ENCODE data around the gene MAPK1. TPM values are rescaled to one million over a fixed set of nuclear protein-coding genes. Genes with fewer than 3 reads are reported as not detected.
"Not testable (repeated sequence)": the region's sequence is repeated elsewhere in the genome, so short reads cannot be mapped to it uniquely, and the experiment has no call there.

MAPK1 gene
- total and polyA plus RNA-seq, 2 donors = 22.2 to 71.1 TPM

DNA sequence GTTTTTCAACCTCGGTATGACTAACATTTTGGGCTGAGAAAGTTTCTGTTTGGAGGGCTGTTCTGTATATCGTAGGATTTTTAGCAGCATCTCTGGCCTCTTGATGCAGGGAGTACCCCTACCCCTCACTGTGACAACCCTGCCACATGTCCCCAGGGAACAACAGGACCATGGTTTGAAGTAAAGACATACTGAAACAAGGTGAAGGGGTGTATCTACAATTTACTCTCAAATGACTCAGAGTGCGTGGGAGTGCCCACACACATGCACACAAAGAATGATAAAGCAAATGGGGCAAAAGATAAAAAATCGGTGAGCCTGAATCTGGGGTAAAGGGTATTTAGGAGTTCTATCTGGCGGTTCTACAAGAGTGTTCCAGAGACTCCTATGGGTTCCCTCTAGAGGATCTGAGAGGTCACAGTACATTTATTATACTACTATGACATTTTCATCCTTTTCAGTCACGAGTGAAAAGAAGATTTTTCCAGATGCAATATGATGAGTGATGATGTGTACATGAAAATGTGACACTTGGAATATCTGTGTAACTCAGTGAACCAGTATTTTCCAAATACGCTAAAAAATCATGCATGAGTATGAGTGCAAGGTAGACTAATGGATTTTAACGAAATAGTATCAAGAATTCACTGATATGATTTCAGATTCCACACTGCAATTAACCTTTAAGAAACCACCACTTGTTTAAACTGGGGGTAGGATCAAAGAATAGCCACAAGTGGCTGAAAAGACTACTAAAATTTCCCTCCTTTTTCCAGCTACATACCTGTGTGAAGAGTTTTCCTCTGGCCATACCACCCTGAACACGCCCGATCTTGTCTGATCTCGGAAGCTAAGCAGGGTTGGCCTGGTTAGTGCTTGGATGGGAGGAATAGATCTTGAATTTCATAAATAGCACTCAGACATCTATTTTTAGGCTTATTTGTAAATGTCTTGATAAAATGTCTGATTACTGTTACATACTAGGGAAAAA is 75.5 kb downstream of the MAPK1 start:
- Histone ChIP-seq H3K9me3 (ENCODE audit: control insufficient read depth in 2 of 2, insufficient read depth in 1 of 2, low read length in 1 of 2) (no peaks in the 10 kb centered on the region), H3K36me3 (ENCODE audit: control insufficient read depth in 2 of 2, insufficient read depth in 2 of 2, low read length in 1 of 2) (peaks cover 37 to 43% of the 10 kb centered on the region in 2 donors), H3K27ac (ENCODE audit: low read depth in 1 of 2, low read length in 1 of 2) (peak overlapping the region in 1 of 2 donors; percentile 63), H3K4me1 (ENCODE audit: control insufficient read depth in 2 of 2, insufficient read depth in 2 of 2, low read length in 2 of 2) (no peaks in the 10 kb centered on the region), H3K27me3 (ENCODE audit: control insufficient read depth in 2 of 2, insufficient read depth in 1 of 2, low read length in 1 of 2) (no peaks in the 10 kb centered on the region), H3K4me3 (ENCODE audit: low read length in 2 of 2) (no peak overlapping the region)
- 92% methylated on average over 11 of the region's 11 CpGs for WGBS
- no peak for DNase-seq (ENCODE audit: low read depth in 6 of 9, low spot score in 9 of 9)

DNA sequence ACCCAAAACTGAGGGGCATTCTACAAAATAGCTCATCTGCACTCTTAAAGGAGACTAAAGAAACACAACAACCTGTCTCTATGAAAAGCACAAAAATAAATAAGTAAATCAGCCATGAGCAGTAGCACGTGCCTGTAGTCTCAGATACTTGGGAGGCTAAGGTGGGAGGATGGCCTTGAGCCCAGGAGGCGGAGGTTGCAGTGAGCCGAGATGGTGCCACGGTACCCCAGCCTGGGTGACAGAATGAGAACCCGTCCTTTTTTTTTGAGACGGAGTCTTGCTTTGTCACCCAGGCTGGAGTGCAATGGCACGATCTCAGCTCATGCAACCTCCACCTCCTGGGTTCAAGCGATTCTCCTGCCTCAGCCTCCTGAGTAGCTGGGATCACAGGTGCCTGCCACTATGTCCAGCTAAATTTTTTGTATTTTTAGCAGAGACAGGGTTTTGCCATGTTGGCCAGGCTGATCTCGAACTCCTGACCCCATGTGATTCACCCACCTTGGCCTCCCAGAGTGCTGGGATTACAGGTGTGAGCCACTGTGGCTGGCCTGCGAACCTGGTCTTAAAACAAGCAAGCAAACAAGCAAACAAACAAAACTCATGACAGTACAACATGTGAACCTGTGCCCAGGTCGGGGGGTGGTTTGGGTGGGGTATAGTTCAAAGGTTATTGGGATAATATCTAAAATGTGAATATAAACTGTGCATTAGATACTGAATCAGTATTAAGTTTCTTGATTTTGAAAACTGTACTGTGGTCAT is 76.4 kb downstream of the MAPK1 start:
- H3K36me3 ChIP-seq (ENCODE audit: control insufficient read depth in 2 of 2, insufficient read depth in 2 of 2, low read length in 1 of 2) = peaks cover 34 to 42% of the 10 kb centered on the region in 2 donors
- H3K27ac ChIP-seq (ENCODE audit: low read depth in 1 of 2, low read length in 1 of 2) = peak overlapping the region in 1 of 2 donors; percentile 63
- not testable (repeated sequence) for H3K9me3 ChIP-seq (ENCODE audit: control insufficient read depth in 2 of 2, insufficient read depth in 1 of 2, low read length in 1 of 2); H3K4me1 ChIP-seq (ENCODE audit: control insufficient read depth in 2 of 2, insufficient read depth in 2 of 2, low read length in 2 of 2); H3K27me3 ChIP-seq (ENCODE audit: control insufficient read depth in 2 of 2, insufficient read depth in 1 of 2, low read length in 1 of 2); DNase-seq (ENCODE audit: low read depth in 6 of 9, low spot score in 9 of 9); H3K4me3 ChIP-seq (ENCODE audit: low read length in 2 of 2)
- WGBS = 97% methylated on average over 11 of the region's 11 CpGs

DNA sequence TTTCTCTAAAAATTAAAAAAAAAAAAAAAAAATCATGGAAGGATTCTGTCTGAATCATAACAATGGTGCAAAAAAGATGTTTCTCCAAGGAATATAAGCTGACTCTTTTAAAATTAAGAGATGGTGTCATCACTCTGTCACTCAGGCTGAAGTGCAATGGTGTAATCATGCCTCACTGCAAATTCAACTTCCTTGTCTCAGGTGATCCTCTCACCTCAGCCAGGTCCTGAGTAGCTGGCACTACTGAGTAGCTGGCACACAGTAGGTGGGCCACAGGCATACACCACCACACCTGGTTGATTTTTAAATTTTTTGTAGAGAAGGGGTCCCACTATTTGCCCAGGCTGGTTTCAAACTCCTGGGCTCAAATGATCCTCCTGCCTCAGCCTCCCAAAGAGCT is 77.1 kb downstream of the MAPK1 start:
- H3K36me3 ChIP-seq (ENCODE audit: control insufficient read depth in 2 of 2, insufficient read depth in 2 of 2, low read length in 1 of 2) = peaks cover 36 to 42% of the 10 kb centered on the region in 2 donors

DNA sequence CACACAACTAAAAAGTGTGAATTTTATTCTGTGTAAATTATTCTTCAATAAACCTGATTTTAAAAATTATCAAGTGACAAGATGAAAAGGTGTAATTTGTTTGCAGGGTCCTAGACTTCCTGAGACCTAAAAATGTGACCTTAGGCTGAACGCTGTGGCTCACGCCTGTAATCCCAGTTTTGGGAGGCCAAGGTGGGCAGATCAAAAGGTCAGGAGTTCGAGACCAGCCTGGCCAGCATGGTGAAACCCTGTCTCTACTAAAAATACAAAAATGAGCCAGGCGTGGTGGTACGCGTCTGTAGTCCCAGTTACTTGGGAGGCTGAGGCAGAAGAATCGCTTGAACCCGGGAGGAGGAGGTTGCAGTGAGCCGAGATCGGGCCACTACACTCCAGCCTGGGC is 79.9 kb downstream of the MAPK1 start:
- H3K9me3 ChIP-seq (ENCODE audit: control insufficient read depth in 2 of 2, insufficient read depth in 1 of 2, low read length in 1 of 2); H3K27ac ChIP-seq (ENCODE audit: low read depth in 1 of 2, low read length in 1 of 2); DNase-seq (ENCODE audit: low read depth in 6 of 9, low spot score in 9 of 9); H3K27me3 ChIP-seq (ENCODE audit: control insufficient read depth in 2 of 2, insufficient read depth in 1 of 2, low read length in 1 of 2); H3K4me3 ChIP-seq (ENCODE audit: low read length in 2 of 2); H3K4me1 ChIP-seq (ENCODE audit: control insufficient read depth in 2 of 2, insufficient read depth in 2 of 2, low read length in 2 of 2): not testable (repeated sequence)
- WGBS = 99% methylated on average over 10 of the region's 10 CpGs
- H3K36me3 ChIP-seq (ENCODE audit: control insufficient read depth in 2 of 2, insufficient read depth in 2 of 2, low read length in 1 of 2) = peaks cover 39 to 58% of the 10 kb centered on the region in 2 donors

More for the DNA sequence above, 77.1 kb downstream of the MAPK1 start:
- no peak for DNase-seq (ENCODE audit: low read depth in 6 of 9, low spot score in 9 of 9)
- Histone ChIP-seq H3K27me3 (ENCODE audit: control insufficient read depth in 2 of 2, insufficient read depth in 1 of 2, low read length in 1 of 2) (no peaks in the 10 kb centered on the region), H3K9me3 (ENCODE audit: control insufficient read depth in 2 of 2, insufficient read depth in 1 of 2, low read length in 1 of 2) (no peaks in the 10 kb centered on the region), H3K4me3 (ENCODE audit: low read length in 2 of 2) (no peak overlapping the region), H3K4me1 (ENCODE audit: control insufficient read depth in 2 of 2, insufficient read depth in 2 of 2, low read length in 2 of 2) (no peaks in the 10 kb centered on the region), H3K27ac (ENCODE audit: low read depth in 1 of 2, low read length in 1 of 2) (no peak overlapping the region)

DNA sequence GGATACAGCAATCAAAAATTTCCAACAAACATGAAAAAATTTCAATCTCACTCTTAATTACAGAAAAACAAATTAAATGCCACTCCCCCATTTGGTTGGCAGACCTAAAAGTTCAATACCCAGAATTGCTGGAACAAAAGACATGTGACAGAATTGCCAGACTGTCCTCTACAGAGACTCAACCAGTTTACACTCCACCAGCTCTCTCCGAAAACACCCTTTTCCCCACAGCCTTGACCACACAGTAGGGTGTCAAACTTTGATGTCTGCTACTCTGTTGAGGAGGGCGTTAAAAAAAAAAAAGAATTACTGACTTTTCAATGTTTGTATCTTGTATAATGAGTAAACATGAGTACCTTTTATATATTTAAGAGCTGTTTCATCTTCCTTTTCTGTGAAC is 87.2 kb downstream of the MAPK1 start:
- H3K36me3 ChIP-seq (ENCODE audit: control insufficient read depth in 2 of 2, insufficient read depth in 2 of 2, low read length in 1 of 2) = peaks cover 41 to 52% of the 10 kb centered on the region in 2 donors
- no peak overlapping the region for H3K27ac ChIP-seq (ENCODE audit: low read depth in 1 of 2, low read length in 1 of 2)
- no peak for DNase-seq (ENCODE audit: low read depth in 6 of 9, low spot score in 9 of 9)
- H3K9me3 ChIP-seq (ENCODE audit: control insufficient read depth in 2 of 2, insufficient read depth in 1 of 2, low read length in 1 of 2) = no peaks in the 10 kb centered on the region
- H3K4me1 ChIP-seq (ENCODE audit: control insufficient read depth in 2 of 2, insufficient read depth in 2 of 2, low read length in 2 of 2) = no peaks in the 10 kb centered on the region
- no peak overlapping the region for H3K4me3 ChIP-seq (ENCODE audit: low read length in 2 of 2)
- WGBS = 95% methylated on average over 2 of the region's 2 CpGs
- H3K27me3 ChIP-seq (ENCODE audit: control insufficient read depth in 2 of 2, insufficient read depth in 1 of 2, low read length in 1 of 2) = no peaks in the 10 kb centered on the region

DNA sequence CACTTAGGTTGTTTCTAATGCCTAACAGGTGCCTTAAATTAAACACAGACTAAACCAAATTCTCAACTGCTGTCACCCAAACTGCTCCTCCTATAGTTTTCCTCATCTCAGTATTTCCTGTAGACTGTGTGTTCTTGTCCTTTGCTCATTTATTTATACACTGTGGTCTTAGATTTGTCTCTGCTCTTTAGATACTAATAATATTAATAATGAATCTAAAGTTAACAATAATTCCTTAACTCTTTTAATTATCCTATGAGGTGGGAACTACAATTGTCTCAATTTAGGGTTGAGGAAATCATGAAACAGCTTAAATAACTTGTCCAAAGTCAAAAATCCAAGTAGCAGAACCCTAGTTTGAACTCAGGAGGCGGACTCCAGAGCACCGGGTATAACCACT is 88.0 kb downstream of the MAPK1 start:
- peaks cover 0 to 2% of the 10 kb centered on the region in 2 donors for H3K4me1 ChIP-seq (ENCODE audit: control insufficient read depth in 2 of 2, insufficient read depth in 2 of 2, low read length in 2 of 2)
- no peak overlapping the region for H3K27ac ChIP-seq (ENCODE audit: low read depth in 1 of 2, low read length in 1 of 2)
- H3K4me3 ChIP-seq (ENCODE audit: low read length in 2 of 2) = no peak overlapping the region
- peaks cover 35 to 49% of the 10 kb centered on the region in 2 donors for H3K36me3 ChIP-seq (ENCODE audit: control insufficient read depth in 2 of 2, insufficient read depth in 2 of 2, low read length in 1 of 2)
- 98% methylated on average over 2 of the region's 2 CpGs for WGBS
- H3K9me3 ChIP-seq (ENCODE audit: control insufficient read depth in 2 of 2, insufficient read depth in 1 of 2, low read length in 1 of 2) = no peaks in the 10 kb centered on the region
- H3K27me3 ChIP-seq (ENCODE audit: control insufficient read depth in 2 of 2, insufficient read depth in 1 of 2, low read length in 1 of 2) = no peaks in the 10 kb centered on the region
- no peak for DNase-seq (ENCODE audit: low read depth in 6 of 9, low spot score in 9 of 9)

DNA sequence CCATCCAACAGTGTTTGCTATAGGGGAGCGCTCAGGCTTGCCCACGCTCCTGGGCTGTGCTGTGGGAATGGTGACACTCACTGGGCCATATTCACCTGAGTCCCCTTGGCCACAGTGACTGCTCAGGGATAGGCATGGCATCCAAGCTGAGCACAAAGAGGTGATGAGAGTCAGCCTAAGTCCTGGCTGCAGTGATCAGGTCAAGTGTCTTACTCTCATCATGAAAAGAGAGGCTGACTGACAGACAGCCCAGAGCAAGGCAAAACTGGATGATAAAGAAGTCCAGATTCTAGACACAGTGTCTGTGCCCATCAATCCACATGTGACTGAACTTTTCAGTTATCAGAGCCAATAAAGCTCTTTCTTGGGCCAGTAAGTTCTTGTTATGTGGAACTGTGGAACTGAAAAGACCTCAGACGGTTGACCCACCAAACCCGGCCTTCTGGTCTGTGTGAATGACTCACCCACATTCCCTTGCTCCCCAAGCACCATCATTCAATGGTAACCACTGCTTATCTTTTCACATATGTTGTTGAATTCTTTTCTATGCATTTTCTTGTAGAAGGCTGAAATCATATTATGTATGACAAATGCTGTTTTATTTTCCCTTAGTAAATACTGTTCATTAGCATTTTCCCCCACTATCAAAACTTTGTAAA is 88.6 kb downstream of the MAPK1 start:
- Histone ChIP-seq H3K4me1 (ENCODE audit: control insufficient read depth in 2 of 2, insufficient read depth in 2 of 2, low read length in 2 of 2) (peaks cover 0 to 2% of the 10 kb centered on the region in 2 donors), H3K9me3 (ENCODE audit: control insufficient read depth in 2 of 2, insufficient read depth in 1 of 2, low read length in 1 of 2) (no peaks in the 10 kb centered on the region), H3K36me3 (ENCODE audit: control insufficient read depth in 2 of 2, insufficient read depth in 2 of 2, low read length in 1 of 2) (peaks cover 38 to 53% of the 10 kb centered on the region in 2 donors), H3K4me3 (ENCODE audit: low read length in 2 of 2) (no peak overlapping the region), H3K27ac (ENCODE audit: low read depth in 1 of 2, low read length in 1 of 2) (no peak overlapping the region), H3K27me3 (ENCODE audit: control insufficient read depth in 2 of 2, insufficient read depth in 1 of 2, low read length in 1 of 2) (no peaks in the 10 kb centered on the region)
- 97% methylated on average over 4 of the region's 4 CpGs for WGBS
- DNase-seq (ENCODE audit: low read depth in 6 of 9, low spot score in 9 of 9) = no peak

DNA sequence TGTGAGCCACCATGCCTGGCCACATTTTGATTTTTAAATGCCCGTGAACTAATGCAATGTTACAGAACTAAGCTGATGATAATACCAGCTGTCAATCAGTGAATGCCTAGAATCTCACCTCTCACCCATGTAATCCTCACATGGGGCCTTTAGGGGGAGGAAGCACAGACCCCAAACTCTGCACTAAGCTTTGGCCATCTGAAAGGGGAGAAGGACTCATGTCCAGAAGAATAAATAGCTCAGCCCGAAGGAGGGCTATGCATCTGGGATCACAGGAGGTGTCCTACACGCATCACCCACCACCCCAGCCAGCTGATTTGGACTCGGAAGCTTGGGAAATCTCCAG is 95.8 kb downstream of the MAPK1 start:
- no peak overlapping the region for H3K4me3 ChIP-seq (ENCODE audit: low read length in 2 of 2)
- H3K27me3 ChIP-seq (ENCODE audit: control insufficient read depth in 2 of 2, insufficient read depth in 1 of 2, low read length in 1 of 2) = no peaks in the 10 kb centered on the region
- H3K9me3 ChIP-seq (ENCODE audit: control insufficient read depth in 2 of 2, insufficient read depth in 1 of 2, low read length in 1 of 2) = no peaks in the 10 kb centered on the region
- 97% methylated on average over 4 of the region's 4 CpGs for WGBS
- H3K36me3 ChIP-seq (ENCODE audit: control insufficient read depth in 2 of 2, insufficient read depth in 2 of 2, low read length in 1 of 2) = peaks cover 59 to 70% of the 10 kb centered on the region in 2 donors
- H3K4me1 ChIP-seq (ENCODE audit: control insufficient read depth in 2 of 2, insufficient read depth in 2 of 2, low read length in 2 of 2) = peaks cover 6 to 21% of the 10 kb centered on the region in 2 donors
- no peak overlapping the region for H3K27ac ChIP-seq (ENCODE audit: low read depth in 1 of 2, low read length in 1 of 2)
- DNase-seq (ENCODE audit: low read depth in 6 of 9, low spot score in 9 of 9) = no peak
